ENCODE measurements around the gene MOCOS. TPM values are rescaled to one million over a fixed set of nuclear protein-coding genes. Genes with fewer than 3 reads are reported as not detected.
A peak's percentile ranks its signal among the peaks of the same experiment; 100 is the strongest.

Gene MOCOS
- total RNA-seq, 1 donor from 2014 or later, result 0.21 TPM

DNA sequence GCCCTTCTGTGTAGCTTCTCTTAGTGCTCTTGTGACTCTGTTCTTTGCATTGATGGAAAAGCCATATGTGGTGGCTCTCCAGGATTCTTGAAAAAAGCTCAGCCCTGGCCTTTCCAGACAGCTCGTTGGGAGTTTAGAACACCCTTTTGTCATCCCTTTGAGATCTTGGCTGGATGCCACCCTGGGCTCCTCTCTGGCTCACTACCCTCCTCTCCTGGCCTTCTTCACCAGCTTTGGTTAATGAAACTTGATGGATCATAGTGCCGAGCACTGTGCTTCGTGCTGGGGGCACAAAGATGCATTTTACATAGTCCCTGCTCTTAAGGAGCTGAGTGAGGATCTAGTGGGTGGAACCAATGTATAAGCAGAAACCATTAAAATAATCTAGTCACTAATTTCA is 94.6 kb downstream of the MOCOS start:
- peaks cover 3% of the 10 kb centered on the region for H3K4me1 Mint-ChIP-seq
- no peaks in the 10 kb centered on the region for H3K36me3 Mint-ChIP-seq (ENCODE audit: low read depth)
- no peaks in the 10 kb centered on the region for H3K9me3 Mint-ChIP-seq
- peaks cover 29% of the 10 kb centered on the region for H3K27me3 Mint-ChIP-seq
- intact Hi-C loops (cut with micrococcal nuclease), result loop anchor here (10.0 kb wide), 1 partner anchor 897 kb away; no protein-coding TSS in a partner anchor
- H3K4me3 Mint-ChIP-seq, result no peak overlapping the region
- DNase-seq, result no peak
- no peak overlapping the region for H3K27ac Mint-ChIP-seq

DNA sequence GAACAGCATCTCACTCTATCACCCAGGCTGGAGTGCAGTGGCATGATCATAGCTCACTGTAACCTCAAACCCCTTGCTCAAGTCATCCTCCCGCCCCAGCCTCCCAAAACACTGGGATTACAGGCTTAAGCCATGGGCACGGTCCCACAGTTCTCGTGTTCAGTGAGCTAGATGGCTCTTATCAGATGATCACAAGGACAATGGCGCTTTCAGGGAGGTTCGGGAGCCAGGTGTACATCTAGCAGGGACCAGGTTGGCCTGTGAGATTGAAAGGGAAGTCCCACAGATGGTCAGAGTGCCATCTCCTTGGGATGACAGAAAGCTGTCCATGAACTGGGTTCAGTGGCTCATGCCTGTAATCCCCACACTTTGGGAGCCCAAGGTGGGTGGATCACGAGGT is 96.2 kb downstream of the MOCOS start:
- Mint-ChIP-seq H3K27me3 (peaks cover 24% of the 10 kb centered on the region), H3K4me1 (peaks cover 3% of the 10 kb centered on the region), H3K4me3 (no peak overlapping the region), H3K9me3 (no peaks in the 10 kb centered on the region), H3K27ac (no peak overlapping the region), H3K36me3 (ENCODE audit: low read depth) (no peaks in the 10 kb centered on the region)
- no peak for DNase-seq
- intact Hi-C loops (cut with micrococcal nuclease), result loop anchor here (10.0 kb wide), 1 partner anchor 899 kb away; no protein-coding TSS in a partner anchor

- peaks cover 25% of the 10 kb centered on the region for H3K27me3 Mint-ChIP-seq
Observed at GRCh38 chr18:36284268-36284667, 97.0 kb downstream of the MOCOS start.

GRCh38 chr18:36284671-36285295 is 97.5 kb downstream of the MOCOS start:
- peaks cover 27% of the 10 kb centered on the region for H3K27me3 Mint-ChIP-seq
- intact Hi-C loops (cut with micrococcal nuclease), result loop anchor here (1.0 to 10.0 kb wide), 3 partner anchors 267 to 900 kb away; no protein-coding TSS in a partner anchor

More at GRCh38 chr18:36284268-36284667, 97.0 kb downstream of the MOCOS start:
- Mint-ChIP-seq H3K9me3 (no peaks in the 10 kb centered on the region), H3K4me1 (peaks cover 3% of the 10 kb centered on the region), H3K27ac (no peak overlapping the region), H3K4me3 (no peak overlapping the region), H3K36me3 (ENCODE audit: low read depth) (no peaks in the 10 kb centered on the region)
- intact Hi-C loops (cut with micrococcal nuclease), result loop anchor here (1.0 to 10.0 kb wide), 3 partner anchors 267 to 899 kb away; no protein-coding TSS in a partner anchor
- no peak for DNase-seq

DNA sequence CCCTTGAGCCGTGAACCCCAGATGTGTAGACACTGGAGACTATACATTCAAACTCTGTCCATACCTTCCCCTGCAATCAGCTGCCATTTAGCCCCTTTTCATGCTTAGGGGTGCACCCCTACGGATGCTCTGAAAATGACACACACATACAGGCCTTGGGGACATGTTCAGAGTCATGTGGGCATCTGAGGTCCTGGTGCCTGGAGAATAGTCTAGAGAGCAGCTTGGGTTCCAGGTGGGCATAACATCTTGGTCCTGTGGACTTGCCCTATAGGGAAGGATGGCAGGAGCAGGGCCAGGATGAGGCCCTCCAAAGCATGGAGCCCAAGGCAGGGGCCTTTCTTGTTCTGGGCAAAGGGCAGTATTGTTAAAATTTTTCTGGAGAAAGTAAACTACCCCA is 100.4 kb downstream of the MOCOS start:
- Mint-ChIP-seq H3K4me3 (no peak overlapping the region), H3K4me1 (peaks cover 3% of the 10 kb centered on the region), H3K36me3 (ENCODE audit: low read depth) (no peaks in the 10 kb centered on the region), H3K27me3 (peaks cover 25% of the 10 kb centered on the region), H3K9me3 (no peaks in the 10 kb centered on the region), H3K27ac (no peak overlapping the region)
- intact Hi-C loops (cut with micrococcal nuclease), result loop anchor here (10.0 kb wide), 1 partner anchor 903 kb away; no protein-coding TSS in a partner anchor
- DNase-seq, result no peak

More at GRCh38 chr18:36284671-36285295, 97.5 kb downstream of the MOCOS start:
- DNase-seq, result peak; percentile 83
- no peaks in the 10 kb centered on the region for H3K9me3 Mint-ChIP-seq
- H3K4me1 Mint-ChIP-seq, result peaks cover 3% of the 10 kb centered on the region
- H3K4me3 Mint-ChIP-seq, result no peak overlapping the region
- H3K36me3 Mint-ChIP-seq (ENCODE audit: low read depth), result no peaks in the 10 kb centered on the region
- no peak overlapping the region for H3K27ac Mint-ChIP-seq

- no peaks in the 10 kb centered on the region for H3K36me3 Mint-ChIP-seq (ENCODE audit: low read depth)
- peaks cover 25% of the 10 kb centered on the region for H3K27me3 Mint-ChIP-seq
- H3K27ac Mint-ChIP-seq, result no peak overlapping the region
- intact Hi-C loops (cut with micrococcal nuclease), result loop anchor here (10.0 kb wide), 1 partner anchor 904 kb away; no protein-coding TSS in a partner anchor
- H3K9me3 Mint-ChIP-seq, result no peaks in the 10 kb centered on the region
- no peak overlapping the region for H3K4me3 Mint-ChIP-seq
- peaks cover 3% of the 10 kb centered on the region for H3K4me1 Mint-ChIP-seq
- DNase-seq, result no peak
Observed at GRCh38 chr18:36288689-36289088, 101.4 kb downstream of the MOCOS start.

- no peaks in the 10 kb centered on the region for H3K4me1 Mint-ChIP-seq
- H3K4me3 Mint-ChIP-seq, result no peak overlapping the region
- H3K27me3 Mint-ChIP-seq, result peaks cover 18% of the 10 kb centered on the region
- intact Hi-C loops (cut with micrococcal nuclease), result no loop called here
- no peak overlapping the region for H3K27ac Mint-ChIP-seq
- no peak for DNase-seq
- no peaks in the 10 kb centered on the region for H3K36me3 Mint-ChIP-seq (ENCODE audit: low read depth)
- H3K9me3 Mint-ChIP-seq, result no peaks in the 10 kb centered on the region
Observed at GRCh38 chr18:36294031-36294430, 106.7 kb downstream of the MOCOS start.

DNA sequence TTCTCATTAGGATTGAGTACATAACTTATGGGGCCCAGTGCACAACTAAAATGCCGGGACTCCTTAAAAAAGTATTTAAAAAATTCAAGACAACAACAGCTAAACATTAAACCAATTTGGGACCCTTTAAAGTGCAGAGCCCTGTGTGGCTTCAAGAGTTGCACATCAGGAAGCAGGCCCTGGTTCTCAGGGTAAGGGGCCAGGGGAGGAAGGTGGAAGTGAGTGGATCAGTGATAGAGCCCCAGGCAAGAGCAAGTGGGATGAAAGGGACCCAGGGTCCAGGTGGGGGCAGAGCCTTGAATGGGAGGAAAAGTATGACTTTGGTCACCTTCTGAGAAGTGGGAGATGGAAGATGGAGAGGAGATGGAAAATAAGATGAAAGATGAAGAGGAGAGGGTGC is 107.9 kb downstream of the MOCOS start:
- Mint-ChIP-seq H3K36me3 (ENCODE audit: low read depth) (no peaks in the 10 kb centered on the region), H3K9me3 (no peaks in the 10 kb centered on the region), H3K27ac (no peak overlapping the region), H3K4me3 (no peak overlapping the region), H3K27me3 (peaks cover 25% of the 10 kb centered on the region), H3K4me1 (no peaks in the 10 kb centered on the region)
- intact Hi-C loops (cut with micrococcal nuclease), result no loop called here
- peak; percentile 26 for DNase-seq

DNA sequence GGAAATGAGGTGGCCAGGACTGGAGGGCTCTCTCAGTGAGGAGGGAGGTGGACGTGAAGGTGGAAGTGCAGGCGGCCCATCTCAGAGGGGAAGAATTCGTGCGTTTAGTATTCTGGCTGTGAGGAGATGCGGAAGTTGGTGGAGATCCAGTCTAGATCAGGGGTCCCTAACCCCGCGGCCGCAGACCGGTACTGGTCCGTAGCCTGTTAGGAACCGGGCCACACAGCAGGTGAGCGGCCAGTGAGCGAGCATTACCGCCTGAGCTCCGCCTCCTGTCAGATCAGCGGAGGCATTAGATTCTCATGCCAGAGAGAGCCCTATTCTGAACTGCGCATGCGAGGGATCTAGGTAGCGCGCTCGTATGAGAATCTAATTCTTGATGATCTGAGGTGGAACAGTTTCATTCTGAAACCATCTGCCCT is 108.6 kb downstream of the MOCOS start:
- H3K27ac Mint-ChIP-seq, result no peak overlapping the region
- no peaks in the 10 kb centered on the region for H3K4me1 Mint-ChIP-seq
- no peak overlapping the region for H3K4me3 Mint-ChIP-seq
- peak; percentile 25 for DNase-seq
- peaks cover 31% of the 10 kb centered on the region for H3K27me3 Mint-ChIP-seq
- intact Hi-C loops (cut with micrococcal nuclease), result no loop called here
- no peaks in the 10 kb centered on the region for H3K36me3 Mint-ChIP-seq (ENCODE audit: low read depth)
- no peaks in the 10 kb centered on the region for H3K9me3 Mint-ChIP-seq

DNA sequence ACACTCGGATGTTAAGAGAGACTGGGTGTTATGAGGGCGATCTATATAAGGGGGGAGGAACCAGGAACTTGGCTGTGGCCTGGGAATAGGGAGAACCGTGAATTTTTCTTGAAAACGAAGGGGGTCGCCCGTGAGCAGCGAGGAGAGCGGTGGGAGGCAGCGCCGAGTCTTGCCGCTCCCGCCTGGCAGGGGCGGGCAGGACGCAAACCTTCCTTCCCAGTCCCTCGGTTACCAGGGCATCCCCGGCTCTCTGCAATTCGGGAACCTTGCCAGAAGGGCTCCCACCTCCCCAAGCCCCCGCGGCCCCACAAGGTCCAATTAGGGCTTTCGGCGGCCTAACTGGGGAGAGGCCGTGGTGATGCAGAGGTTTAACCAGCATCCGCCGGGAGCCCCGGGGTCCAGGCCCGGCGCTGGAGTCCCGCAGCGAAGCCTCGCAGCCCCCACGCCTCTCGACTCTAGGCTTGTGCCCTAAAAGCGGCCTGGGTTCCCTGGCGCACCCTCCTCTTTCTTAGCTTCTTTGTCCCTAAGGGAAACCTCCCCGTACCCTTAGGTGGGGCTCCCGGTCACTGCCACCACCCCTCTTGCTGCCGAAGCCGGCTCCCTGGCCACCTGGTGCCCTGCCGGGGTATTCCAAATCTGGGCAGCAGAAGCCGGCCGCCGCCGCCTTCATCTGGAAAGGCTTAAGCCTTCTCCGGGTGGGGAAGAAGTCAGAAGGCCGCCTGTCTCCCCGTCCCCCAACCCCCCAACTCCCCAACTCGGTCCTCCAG is 109.5 kb downstream of the MOCOS start:
- H3K4me3 Mint-ChIP-seq, result no peak overlapping the region
- peaks cover 28% of the 10 kb centered on the region for H3K27me3 Mint-ChIP-seq
- intact Hi-C loops (cut with micrococcal nuclease), result no loop called here
- H3K27ac Mint-ChIP-seq, result no peak overlapping the region
- H3K9me3 Mint-ChIP-seq, result no peaks in the 10 kb centered on the region
- no peaks in the 10 kb centered on the region for H3K36me3 Mint-ChIP-seq (ENCODE audit: low read depth)
- DNase-seq, result peak; percentile 58
- no peaks in the 10 kb centered on the region for H3K4me1 Mint-ChIP-seq

- H3K4me1 Mint-ChIP-seq, result no peaks in the 10 kb centered on the region
- H3K9me3 Mint-ChIP-seq, result no peaks in the 10 kb centered on the region
- intact Hi-C loops (cut with micrococcal nuclease), result no loop called here
- peaks cover 27% of the 10 kb centered on the region for H3K27me3 Mint-ChIP-seq
- H3K27ac Mint-ChIP-seq, result no peak within 1 kb of the TSS
- no peaks in the 10 kb centered on the region for H3K36me3 Mint-ChIP-seq (ENCODE audit: low read depth)
- no peak within 1 kb of the TSS for H3K4me3 Mint-ChIP-seq
- no peak for DNase-seq
Observed at GRCh38 chr18:36297417-36298125, 110.3 kb downstream of the MOCOS start, which contains the start of gene FHOD3. Gene FHOD3 (plus strand): TSS chr18:36297713. CDS start chr18:36297836, 123 bp downstream.

DNA sequence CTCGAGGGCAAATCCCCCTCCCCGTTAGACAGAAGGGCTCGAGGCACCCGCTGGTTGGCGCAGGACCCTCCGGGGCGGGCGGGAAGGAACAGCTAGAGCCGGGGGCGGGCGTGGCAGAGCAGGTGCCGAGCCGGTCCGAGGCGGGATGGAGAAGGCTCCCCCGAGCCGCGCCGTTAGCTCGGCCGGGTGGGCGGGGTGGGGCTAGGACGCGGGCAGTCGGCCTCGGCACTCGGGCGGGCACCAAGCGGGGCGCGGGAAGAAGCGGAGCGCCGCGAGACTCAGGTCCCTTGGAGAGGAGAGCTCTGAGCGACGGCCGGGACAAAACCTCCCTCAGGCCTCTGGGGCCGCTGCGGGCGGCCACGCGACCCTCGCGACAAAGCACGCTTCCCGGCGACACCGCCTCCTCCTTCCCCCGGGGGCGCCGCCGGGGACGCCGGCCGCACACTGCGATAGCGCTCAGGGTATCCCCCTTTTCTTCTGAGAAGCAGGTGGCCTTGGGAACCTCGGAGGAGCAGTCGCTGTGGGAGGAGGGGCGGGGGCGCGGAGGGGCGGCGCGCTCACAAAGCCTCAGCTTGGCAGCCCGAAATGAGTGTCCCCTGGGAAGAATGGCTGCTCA is 110.9 kb downstream of the MOCOS start:
- H3K9me3 Mint-ChIP-seq, result no peaks in the 10 kb centered on the region
- no peak for DNase-seq
- intact Hi-C loops (cut with micrococcal nuclease), result no loop called here
- H3K36me3 Mint-ChIP-seq (ENCODE audit: low read depth), result no peaks in the 10 kb centered on the region
- H3K4me3 Mint-ChIP-seq, result no peak overlapping the region
- H3K27me3 Mint-ChIP-seq, result peaks cover 31% of the 10 kb centered on the region
- no peak overlapping the region for H3K27ac Mint-ChIP-seq
- no peaks in the 10 kb centered on the region for H3K4me1 Mint-ChIP-seq

GRCh38 chr18:36299015-36299414 is 111.7 kb downstream of the MOCOS start:
- DNase-seq, result no peak

More at GRCh38 chr18:36299015-36299414, 111.7 kb downstream of the MOCOS start:
- Mint-ChIP-seq H3K4me1 (no peaks in the 10 kb centered on the region), H3K27ac (no peak overlapping the region), H3K27me3 (peaks cover 36% of the 10 kb centered on the region), H3K4me3 (no peak overlapping the region), H3K36me3 (ENCODE audit: low read depth) (no peaks in the 10 kb centered on the region), H3K9me3 (no peaks in the 10 kb centered on the region)
- intact Hi-C loops (cut with micrococcal nuclease), result no loop called here

All from activated CD4-positive, alpha-beta T cell treated with anti-CD3 and anti-CD28 coated beads, Interleukin-2, amount 10 ng/mL, durations not matched to agents 24 days and 14 days (primary cell).